ENCODE results near the gene EIF4E2. TPM values are rescaled to one million over a fixed set of nuclear protein-coding genes. Genes with fewer than 3 reads are reported as not detected.

The EIF4E2 gene
- total RNA-seq, 4 donors from 2014 or later, result 29.2 to 44.7 (median 34.6) TPM

- intact Hi-C loops (cut with DNase I; ENCODE audit: low total_unique reads), result no loop called here
- no peak for DNase-seq (ENCODE audit: low spot score in 2 of 2)
- no peak overlapping the region for H3K4me3 ChIP-seq (ENCODE audit: low read depth, poor library complexity, severe bottlenecking)
- 18 to 33% methylated on average over 16 of the region's 16 CpGs for WGBS, 2 donors
- TF ChIP-seq POLR2A (IDR thresholded peaks at IDR 0.05), result no peak
These were observed 46.6 kb upstream of the EIF4E2 start for GRCh38 chr2:232503809-232504323.

GRCh38 chr2:232504438-232504837 lies 46.1 kb upstream of the EIF4E2 start:
- WGBS, 2 donors, result 92 to 98% methylated on average over 2 of the region's 2 CpGs
- intact Hi-C loops (cut with DNase I; ENCODE audit: low total_unique reads), result no loop called here
- no peak for TF ChIP-seq CTCF (IDR thresholded peaks at IDR 0.05)

GRCh38 chr2:232505856-232506255 lies 44.6 kb upstream of the EIF4E2 start:
- WGBS, 2 donors, result 64 to 67% methylated on average over 10 of the region's 10 CpGs
- intact Hi-C loops (cut with DNase I; ENCODE audit: low total_unique reads), result no loop called here
- no peak for TF ChIP-seq CTCF (IDR thresholded peaks at IDR 0.05)
- no peak for TF ChIP-seq POLR2A (IDR thresholded peaks at IDR 0.05)
- DNase-seq (ENCODE audit: low spot score in 2 of 2), result no peak
- no peak overlapping the region for H3K4me3 ChIP-seq (ENCODE audit: low read depth, poor library complexity, severe bottlenecking)

More at GRCh38 chr2:232504438-232504837, 46.1 kb upstream of the EIF4E2 start:
- DNase-seq (ENCODE audit: low spot score in 2 of 2), result no peak
- no peak overlapping the region for H3K4me3 ChIP-seq (ENCODE audit: low read depth, poor library complexity, severe bottlenecking)

- TF ChIP-seq POLR2A (IDR thresholded peaks at IDR 0.05) (no peak), CTCF (IDR thresholded peaks at IDR 0.05) (no peak)
- WGBS, 2 donors, result 55 to 64% methylated on average over 4 of the region's 4 CpGs
- no peak overlapping the region for H3K4me3 ChIP-seq (ENCODE audit: low read depth, poor library complexity, severe bottlenecking)
- no peak for DNase-seq (ENCODE audit: low spot score in 2 of 2)
- intact Hi-C loops (cut with DNase I; ENCODE audit: low total_unique reads), result no loop called here
These were observed 43.8 kb upstream of the EIF4E2 start for GRCh38 chr2:232506709-232507108.

GRCh38 chr2:232508251-232508650 lies 42.2 kb upstream of the EIF4E2 start:
- TF ChIP-seq POLR2A (IDR thresholded peaks at IDR 0.05) (no peak), CTCF (IDR thresholded peaks at IDR 0.05) (no peak)
- 80 to 81% methylated on average over 7 of the region's 7 CpGs for WGBS, 2 donors
- H3K4me3 ChIP-seq (ENCODE audit: low read depth, poor library complexity, severe bottlenecking), result no peak overlapping the region
- DNase-seq (ENCODE audit: low spot score in 2 of 2), result no peak
- intact Hi-C loops (cut with DNase I; ENCODE audit: low total_unique reads), result no loop called here

- intact Hi-C loops (cut with DNase I; ENCODE audit: low total_unique reads), result no loop called here
- 57 to 60% methylated on average over 8 to 11 of the region's 11 CpGs for WGBS, 2 donors
- DNase-seq (ENCODE audit: low spot score in 2 of 2), result no peak
These were observed 39.1 kb upstream of the EIF4E2 start for GRCh38 chr2:232511336-232511890.

More at GRCh38 chr2:232511336-232511890, 39.1 kb upstream of the EIF4E2 start:
- no peak overlapping the region for H3K4me3 ChIP-seq (ENCODE audit: low read depth, poor library complexity, severe bottlenecking)
- TF ChIP-seq POLR2A (IDR thresholded peaks at IDR 0.05), result no peak
- TF ChIP-seq CTCF (IDR thresholded peaks at IDR 0.05), result no peak
